22Rv1 (cell line): ENCODE measurements around the gene LRRTM1.

Experiments used
- H3K27ac ChIP-seq: fragments of 450-650 bp; 2 replicates; pipeline ENCODE4 v1.5.1; 2017
- ZFX ChIP-seq: fragments of 450-650 bp; IDR thresholded peaks from 2 replicates; pipeline ENCODE4 v1.6.1; 2017; ENCODE audit warnings: antibody characterized with exemption, borderline replicate concordance
- TF ChIP-seq, protein P1 (sequence below): fragments of 450-650 bp; IDR thresholded peaks from 2 replicates; pipeline ENCODE4 v1.5.1; 2017; ENCODE audit warnings: mild to moderate bottlenecking

LRRTM1 gene

DNA sequence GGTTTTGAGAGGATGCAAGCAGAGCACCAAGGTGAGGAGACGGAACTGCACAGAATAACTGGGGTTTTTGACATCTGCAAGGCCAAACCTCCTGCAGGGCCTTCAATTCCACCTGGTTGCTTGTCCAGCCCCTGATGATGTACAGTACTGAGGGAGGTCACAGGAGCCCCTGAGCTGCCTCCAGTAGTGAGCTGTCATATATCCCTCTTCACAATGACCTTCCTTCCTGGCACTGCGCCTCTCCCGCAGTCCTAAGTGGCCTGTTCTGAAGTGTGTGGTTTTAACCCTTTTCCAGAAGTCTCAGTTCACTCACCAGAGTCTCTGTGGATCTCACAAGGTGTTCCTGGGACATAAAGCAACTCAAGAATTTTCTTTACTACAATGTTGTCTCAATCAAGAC is 45.3 kb downstream of the LRRTM1 start:
- TF ChIP-seq ZFX = no peak
- TF ChIP-seq, protein P1, sequence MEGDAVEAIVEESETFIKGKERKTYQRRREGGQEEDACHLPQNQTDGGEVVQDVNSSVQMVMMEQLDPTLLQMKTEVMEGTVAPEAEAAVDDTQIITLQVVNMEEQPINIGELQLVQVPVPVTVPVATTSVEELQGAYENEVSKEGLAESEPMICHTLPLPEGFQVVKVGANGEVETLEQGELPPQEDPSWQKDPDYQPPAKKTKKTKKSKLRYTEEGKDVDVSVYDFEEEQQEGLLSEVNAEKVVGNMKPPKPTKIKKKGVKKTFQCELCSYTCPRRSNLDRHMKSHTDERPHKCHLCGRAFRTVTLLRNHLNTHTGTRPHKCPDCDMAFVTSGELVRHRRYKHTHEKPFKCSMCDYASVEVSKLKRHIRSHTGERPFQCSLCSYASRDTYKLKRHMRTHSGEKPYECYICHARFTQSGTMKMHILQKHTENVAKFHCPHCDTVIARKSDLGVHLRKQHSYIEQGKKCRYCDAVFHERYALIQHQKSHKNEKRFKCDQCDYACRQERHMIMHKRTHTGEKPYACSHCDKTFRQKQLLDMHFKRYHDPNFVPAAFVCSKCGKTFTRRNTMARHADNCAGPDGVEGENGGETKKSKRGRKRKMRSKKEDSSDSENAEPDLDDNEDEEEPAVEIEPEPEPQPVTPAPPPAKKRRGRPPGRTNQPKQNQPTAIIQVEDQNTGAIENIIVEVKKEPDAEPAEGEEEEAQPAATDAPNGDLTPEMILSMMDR = no peak

DNA sequence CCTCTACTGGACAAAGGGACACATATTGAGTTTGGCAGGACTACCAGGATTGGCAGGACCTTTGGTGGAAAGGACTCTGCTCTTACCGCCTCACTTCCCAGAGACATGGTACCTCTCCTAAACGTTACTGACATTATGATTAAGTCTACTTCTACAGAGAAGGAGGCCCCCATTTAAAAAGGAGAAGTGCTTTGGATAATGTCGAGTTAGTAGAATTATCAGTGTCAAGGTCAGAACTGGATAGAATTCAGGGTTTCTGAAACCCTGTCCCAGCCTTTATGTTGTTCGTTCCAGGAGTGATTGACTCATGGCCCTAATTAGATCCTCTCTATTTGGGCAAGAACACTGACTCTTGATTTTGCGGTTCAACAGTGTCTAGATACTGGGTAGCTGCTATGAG is 45.8 kb downstream of the LRRTM1 start:
- H3K27ac ChIP-seq = no peak overlapping the region
- TF ChIP-seq, protein P1 = no peak
- TF ChIP-seq ZFX = no peak

More for the DNA sequence above, 45.3 kb downstream of the LRRTM1 start:
- no peak overlapping the region for H3K27ac ChIP-seq

DNA sequence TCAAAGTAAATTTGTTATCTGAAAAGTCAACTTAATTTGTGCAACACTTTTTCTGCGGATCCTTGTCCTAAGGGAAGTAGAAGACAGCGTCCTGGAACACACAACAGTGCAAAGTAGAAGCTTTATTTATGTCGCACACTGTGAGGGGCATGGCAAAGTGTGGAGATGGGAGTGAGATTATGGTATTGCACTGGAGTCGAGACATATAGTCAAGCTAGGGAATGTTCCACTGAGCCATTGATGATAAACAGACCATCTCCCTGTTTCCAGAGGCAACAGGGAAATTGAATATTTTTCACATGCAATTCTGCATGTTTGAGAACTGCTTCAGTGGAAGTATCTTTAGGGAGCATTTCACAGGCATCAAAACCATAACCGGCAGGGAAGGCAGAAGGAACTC is 46.2 kb downstream of the LRRTM1 start:
- no peak overlapping the region for H3K27ac ChIP-seq
- TF ChIP-seq, protein P1 = no peak
- TF ChIP-seq ZFX = no peak

DNA sequence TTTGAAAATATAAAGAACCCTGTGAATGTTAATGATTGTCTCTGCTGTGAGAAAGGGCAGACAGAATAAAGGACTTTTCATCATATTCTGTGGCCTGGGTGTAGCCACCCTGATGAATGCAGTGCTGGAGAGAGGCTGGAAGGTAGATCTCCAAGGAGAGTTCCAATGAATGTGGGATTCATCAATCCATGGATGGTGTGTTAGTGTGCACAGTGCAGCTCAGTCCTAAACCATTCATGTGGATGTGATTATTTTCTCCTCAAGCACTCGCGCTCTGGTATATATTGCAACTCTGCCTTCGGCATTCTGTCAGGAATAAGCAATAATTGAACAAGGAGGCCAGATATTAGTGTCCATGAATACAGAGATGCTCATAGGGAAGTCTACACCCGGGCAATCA is 47.1 kb downstream of the LRRTM1 start:
- no peak overlapping the region for H3K27ac ChIP-seq

DNA sequence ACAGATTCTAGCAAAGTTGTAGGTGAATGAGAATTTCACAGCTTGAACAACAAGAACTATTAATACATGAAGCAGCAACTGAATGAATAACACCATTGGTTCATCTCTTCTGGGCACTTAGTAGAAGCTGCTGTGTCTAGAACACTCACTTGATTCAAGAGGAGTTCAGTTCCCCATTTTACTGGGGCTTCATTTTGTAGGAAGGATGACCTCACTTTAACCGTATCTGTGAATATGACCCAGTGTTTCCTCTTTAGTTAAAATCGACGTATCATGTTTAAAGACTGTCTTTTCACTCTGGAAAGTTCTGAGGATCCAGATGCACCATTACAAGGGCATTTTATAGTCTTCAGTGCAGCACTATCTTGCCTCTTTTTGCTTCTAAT is 47.8 kb downstream of the LRRTM1 start:
- no peak overlapping the region for H3K27ac ChIP-seq
- no peak for TF ChIP-seq ZFX
- TF ChIP-seq, protein P1 = peak; percentile 16

More for the DNA sequence above, 47.1 kb downstream of the LRRTM1 start:
- TF ChIP-seq ZFX = no peak
- TF ChIP-seq, protein P1 = no peak

DNA sequence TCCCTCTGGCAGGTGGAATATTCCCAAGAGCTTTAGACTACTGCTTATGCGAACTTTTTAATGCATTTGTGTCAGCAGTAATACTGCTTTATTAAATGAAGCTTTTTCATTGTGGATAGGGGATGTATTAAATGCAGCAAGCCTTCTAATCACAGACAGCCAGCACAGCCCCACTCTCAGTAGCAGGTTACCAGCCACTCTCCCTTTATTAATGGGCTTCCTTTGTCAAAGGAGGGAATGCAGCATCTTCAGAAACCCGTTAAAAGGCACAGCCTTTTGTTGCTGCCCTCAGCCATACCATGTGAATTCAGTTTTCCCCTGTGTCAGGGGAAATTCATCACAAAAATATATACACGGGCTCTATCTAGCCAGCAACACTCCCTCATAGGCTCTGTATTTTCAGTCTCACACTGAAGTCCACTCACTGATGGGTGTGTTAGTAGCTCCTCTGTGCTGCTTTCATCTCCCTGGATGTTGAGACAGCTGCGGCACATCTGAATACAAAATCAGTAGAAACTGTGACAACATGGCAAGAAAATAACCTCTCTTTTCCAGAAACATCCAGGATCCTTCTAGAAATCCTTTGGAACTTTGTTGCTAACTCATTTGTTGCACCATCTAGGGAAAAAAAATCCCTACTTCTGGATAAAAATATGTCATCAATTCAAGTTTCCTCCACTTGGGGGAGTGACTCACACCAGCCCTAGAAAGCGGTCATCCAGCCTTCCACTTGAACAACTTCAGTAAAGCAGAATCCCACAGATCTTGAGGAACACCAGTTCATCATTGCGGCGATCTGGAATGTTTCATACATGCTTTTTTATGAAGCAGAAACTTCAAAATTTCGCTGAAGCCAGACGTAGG is 48.4 kb downstream of the LRRTM1 start:
- H3K27ac ChIP-seq = no peak overlapping the region
- TF ChIP-seq, protein P1 = peak; percentile 62
- no peak for TF ChIP-seq ZFX

DNA sequence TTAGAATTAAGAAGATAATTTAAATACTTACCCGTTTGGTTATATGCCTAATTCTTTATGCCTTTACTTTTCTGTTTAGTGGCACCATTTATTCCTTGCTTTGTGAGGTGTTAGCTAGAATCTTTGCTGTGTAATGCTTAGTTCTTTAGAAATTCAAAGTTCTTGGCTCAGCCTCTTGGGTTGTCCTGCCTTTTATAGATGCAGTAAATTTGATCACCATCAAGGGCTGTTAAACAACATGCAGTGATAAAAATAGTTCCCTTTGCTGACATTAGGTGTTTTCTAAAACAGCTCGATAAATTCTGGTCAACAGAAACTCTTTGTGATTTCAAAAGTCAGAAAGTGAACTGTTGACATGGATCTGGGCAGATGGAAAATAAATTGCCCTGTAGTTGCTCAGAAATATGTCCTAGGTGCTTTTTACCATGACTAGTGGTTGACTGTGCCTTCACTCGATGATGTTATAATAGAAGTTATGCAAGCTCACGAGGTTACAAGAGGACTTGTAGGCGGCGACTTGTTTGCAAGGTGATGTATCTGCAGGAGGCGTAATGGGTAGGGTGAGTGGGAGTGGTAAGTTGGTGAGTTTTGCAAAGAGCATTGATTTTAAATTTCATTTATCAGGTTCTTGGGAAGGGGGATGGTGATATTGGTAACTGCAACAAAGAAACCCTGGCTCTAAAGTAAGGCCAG is 52.1 kb downstream of the LRRTM1 start:
- no peak for TF ChIP-seq ZFX
- TF ChIP-seq, protein P1 = no peak

More for the DNA sequence above, 52.1 kb downstream of the LRRTM1 start:
- H3K27ac ChIP-seq = no peak overlapping the region
